ENCODE results near the gene MAGEA4.

Gene MAGEA4

GRCh38 chrX:151923648-151924047 is 11.0 kb downstream of the MAGEA4 start:
- DNase-seq (ENCODE audit: low spot score), result no peak

GRCh38 chrX:151929126-151929525 is 16.4 kb downstream of the MAGEA4 start:
- DNase-seq (ENCODE audit: low spot score), result no peak

GRCh38 chrX:151935358-151935757 is 22.7 kb downstream of the MAGEA4 start:
- DNase-seq (ENCODE audit: low spot score), result no peak

- no peak for DNase-seq (ENCODE audit: low spot score)
Measured at GRCh38 chrX:151938172-151938571, 25.5 kb downstream of the MAGEA4 start.

- no peak for DNase-seq (ENCODE audit: low spot score)
Measured at GRCh38 chrX:151954730-151955129, 42.0 kb downstream of the MAGEA4 start.

GRCh38 chrX:151958101-151958500 is 45.4 kb downstream of the MAGEA4 start:
- DNase-seq (ENCODE audit: low spot score), result no peak

- DNase-seq (ENCODE audit: low spot score), result no peak
Measured at GRCh38 chrX:151962034-151962433, 49.3 kb downstream of the MAGEA4 start.

GRCh38 chrX:151966236-151966635 is 53.5 kb downstream of the MAGEA4 start:
- DNase-seq (ENCODE audit: low spot score), result no peak

GRCh38 chrX:151970027-151970426 is 57.3 kb downstream of the MAGEA4 start:
- DNase-seq (ENCODE audit: low spot score), result no peak

GRCh38 chrX:151970661-151971060 is 58.0 kb downstream of the MAGEA4 start:
- DNase-seq (ENCODE audit: low spot score), result no peak

GRCh38 chrX:151973060-151973661 is 60.5 kb downstream of the MAGEA4 start:
- no peak for DNase-seq (ENCODE audit: low spot score)

- no peak for DNase-seq (ENCODE audit: low spot score)
Measured at GRCh38 chrX:151973851-151974335, 61.2 kb downstream of the MAGEA4 start.
